K562 (cell line): Measurements from ENCODE around the gene SNX27.

Source experiments
- ETS2 ChIP-seq: IDR thresholded peaks from 2 replicates; pipeline ENCODE4 v1.6.1; 2016; ENCODE audit warnings: borderline replicate concordance, missing genetic modification characterization, mild to moderate bottlenecking, moderate library complexity, missing compliant biosample characterization; ENCODE audit not compliant: poor library complexity, severe bottlenecking
- GATA2 ChIP-seq: sonication (generic); formaldehyde crosslinking; IDR thresholded peaks from 2 replicates; pipeline ENCODE4 v1.4.0; 2020; ENCODE audit warnings: mild to moderate bottlenecking, missing genetic modification reagents
- LEF1 ChIP-seq: fragments of 450-650 bp; IDR thresholded peaks from 2 replicates; pipeline ENCODE4 v1.6.1; 2016; ENCODE audit warnings: mild to moderate bottlenecking
- MEF2A ChIP-seq: IDR thresholded peaks from 2 replicates; pipeline ENCODE4 v1.6.1; 2011; ENCODE audit warnings: low read depth, mild to moderate bottlenecking, low read length, moderate library complexity; ENCODE audit not compliant: control insufficient read depth
- ZNF133 ChIP-seq: fragments of 250-450 bp; sonication (Bioruptor Pico); IDR thresholded peaks from 2 replicates; pipeline ENCODE4 v1.4.0; 2020; ENCODE audit warnings: mild to moderate bottlenecking
- ZNF143 ChIP-seq: sonication (generic); formaldehyde crosslinking; IDR thresholded peaks from 2 replicates; pipeline ENCODE4 v1.9.0; 2022; ENCODE audit warnings: mild to moderate bottlenecking, missing genetic modification reagents
- ZNF224 ChIP-seq: sonication (generic); formaldehyde crosslinking; IDR thresholded peaks from 2 replicates; pipeline ENCODE4 v1.8.0; 2022; ENCODE audit warnings: mild to moderate bottlenecking, missing genetic modification reagents
- ZNF274 ChIP-seq: IDR thresholded peaks from 2 replicates; pipeline ENCODE4 v1.6.1; 2011; ENCODE audit warnings: low read depth, mild to moderate bottlenecking, low read length, moderate library complexity, borderline replicate concordance
- ZNF76 ChIP-seq: fragments of 250-450 bp; sonication (Bioruptor Pico); IDR thresholded peaks from 2 replicates; pipeline ENCODE4 v1.4.0; 2020; ENCODE audit warnings: mild to moderate bottlenecking, moderate library complexity, borderline replicate concordance
- TF ChIP-seq, protein P1 (sequence below): sonication (generic); formaldehyde crosslinking; IDR thresholded peaks from 2 replicates; pipeline ENCODE4 v1.8.1; 2023; ENCODE audit warnings: mild to moderate bottlenecking, missing genetic modification reagents
- TF ChIP-seq, protein P2 (sequence below), 3 experiments: IDR thresholded peaks in 2 of 3; conservative IDR thresholded peaks in 1 of 3; 2 replicates each; pipeline ENCODE4 v1.5.1; 2011 to 2012; ENCODE audit warnings: low read length in 3 of 3, mild to moderate bottlenecking in 3 of 3, control low read depth in 2 of 3, improper control_type of control experiment in 1 of 3, inconsistent platforms in 1 of 3, low read depth in 1 of 3, mixed read lengths in 1 of 3, moderate library complexity in 1 of 3; ENCODE audit not compliant: insufficient read depth in 2 of 3

- TF ChIP-seq MEF2A (no peak), ETS2 (tag) (no peak), GATA2 (CRISPR knock-in tag) (no peak), LEF1 (no peak), ZNF76 (CRISPR knock-in tag) (no peak), ZNF224 (CRISPR knock-in tag) (no peak), ZNF143 (no peak), ZNF133 (CRISPR knock-in tag) (no peak), ZNF274 (no peak)
- TF ChIP-seq, protein P1, sequence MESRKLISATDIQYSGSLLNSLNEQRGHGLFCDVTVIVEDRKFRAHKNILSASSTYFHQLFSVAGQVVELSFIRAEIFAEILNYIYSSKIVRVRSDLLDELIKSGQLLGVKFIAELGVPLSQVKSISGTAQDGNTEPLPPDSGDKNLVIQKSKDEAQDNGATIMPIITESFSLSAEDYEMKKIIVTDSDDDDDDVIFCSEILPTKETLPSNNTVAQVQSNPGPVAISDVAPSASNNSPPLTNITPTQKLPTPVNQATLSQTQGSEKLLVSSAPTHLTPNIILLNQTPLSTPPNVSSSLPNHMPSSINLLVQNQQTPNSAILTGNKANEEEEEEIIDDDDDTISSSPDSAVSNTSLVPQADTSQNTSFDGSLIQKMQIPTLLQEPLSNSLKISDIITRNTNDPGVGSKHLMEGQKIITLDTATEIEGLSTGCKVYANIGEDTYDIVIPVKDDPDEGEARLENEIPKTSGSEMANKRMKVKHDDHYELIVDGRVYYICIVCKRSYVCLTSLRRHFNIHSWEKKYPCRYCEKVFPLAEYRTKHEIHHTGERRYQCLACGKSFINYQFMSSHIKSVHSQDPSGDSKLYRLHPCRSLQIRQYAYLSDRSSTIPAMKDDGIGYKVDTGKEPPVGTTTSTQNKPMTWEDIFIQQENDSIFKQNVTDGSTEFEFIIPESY (CRISPR knock-in tag) = no peak
- TF ChIP-seq, protein P2, sequence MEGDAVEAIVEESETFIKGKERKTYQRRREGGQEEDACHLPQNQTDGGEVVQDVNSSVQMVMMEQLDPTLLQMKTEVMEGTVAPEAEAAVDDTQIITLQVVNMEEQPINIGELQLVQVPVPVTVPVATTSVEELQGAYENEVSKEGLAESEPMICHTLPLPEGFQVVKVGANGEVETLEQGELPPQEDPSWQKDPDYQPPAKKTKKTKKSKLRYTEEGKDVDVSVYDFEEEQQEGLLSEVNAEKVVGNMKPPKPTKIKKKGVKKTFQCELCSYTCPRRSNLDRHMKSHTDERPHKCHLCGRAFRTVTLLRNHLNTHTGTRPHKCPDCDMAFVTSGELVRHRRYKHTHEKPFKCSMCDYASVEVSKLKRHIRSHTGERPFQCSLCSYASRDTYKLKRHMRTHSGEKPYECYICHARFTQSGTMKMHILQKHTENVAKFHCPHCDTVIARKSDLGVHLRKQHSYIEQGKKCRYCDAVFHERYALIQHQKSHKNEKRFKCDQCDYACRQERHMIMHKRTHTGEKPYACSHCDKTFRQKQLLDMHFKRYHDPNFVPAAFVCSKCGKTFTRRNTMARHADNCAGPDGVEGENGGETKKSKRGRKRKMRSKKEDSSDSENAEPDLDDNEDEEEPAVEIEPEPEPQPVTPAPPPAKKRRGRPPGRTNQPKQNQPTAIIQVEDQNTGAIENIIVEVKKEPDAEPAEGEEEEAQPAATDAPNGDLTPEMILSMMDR (IDR thresholded peaks at IDR 0.05 in 2 of 3, conservative IDR thresholded peaks at IDR 0.05 in 1 of 3; ENCODE audit: insufficient read depth in 2 of 3, low read depth in 1 of 3, low read length in 3 of 3) = no peak
Observed at GRCh38 chr1:151615711-151616504, 4.1 kb downstream of the SNX27 start.
